ENCODE data around the gene FKBP14. TPM values are rescaled to one million over a fixed set of nuclear protein-coding genes. Genes with fewer than 3 reads are reported as not detected.
"Not testable (repeated sequence)": the region's sequence is repeated elsewhere in the genome, so short reads cannot be mapped to it uniquely, and the experiment has no call there.

Gene FKBP14
- total RNA-seq, 2 experiments from 2014 or later: 7.2 to 8.3 TPM

DNA sequence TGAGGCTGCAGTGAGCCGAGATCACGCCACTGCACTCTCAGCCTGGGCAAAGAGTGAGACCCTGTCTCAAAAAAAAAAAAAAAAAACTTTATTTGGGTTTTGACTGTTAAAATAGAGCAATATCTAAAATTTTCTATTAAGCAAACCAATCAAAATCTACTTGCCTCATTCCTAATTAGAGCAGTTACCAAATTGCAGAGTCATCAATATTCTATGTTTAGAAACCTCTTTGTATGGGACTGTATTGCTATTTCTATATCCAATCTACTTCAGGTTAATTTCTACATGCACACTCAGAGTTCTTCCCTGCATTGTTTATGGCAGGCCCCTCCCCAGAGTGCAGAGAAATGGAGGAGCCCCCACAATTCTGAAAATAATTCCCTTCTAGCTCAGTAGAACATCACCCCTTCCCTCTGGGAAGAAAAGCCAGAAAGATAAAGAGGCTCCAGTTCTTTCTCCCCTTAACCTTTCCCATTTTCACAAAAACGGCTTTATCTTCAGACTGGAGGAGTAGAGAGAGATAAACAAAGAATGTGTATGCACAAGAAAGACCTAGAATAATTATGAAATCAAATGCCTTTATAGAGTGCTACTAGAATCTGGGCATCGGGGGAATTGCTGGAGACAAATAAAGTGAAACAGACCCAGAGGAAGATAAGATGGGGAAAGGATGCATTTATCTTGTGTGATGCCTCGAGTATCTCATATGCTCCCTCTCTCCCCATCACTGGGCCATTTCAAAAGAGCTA, 54.8 kb downstream of the FKBP14 start:
- Mint-ChIP-seq H3K27me3 (peaks cover 4% of the 10 kb centered on the region), H3K36me3 (ENCODE audit: low read depth) (no peaks in the 10 kb centered on the region), H3K27ac (no peak overlapping the region), H3K4me3 (no peak overlapping the region), H3K9me3 (ENCODE audit: low read depth) (no peaks in the 10 kb centered on the region), H3K4me1 (peaks cover 13% of the 10 kb centered on the region)
- ATAC-seq: no peak
- no peak for DNase-seq
- intact Hi-C loops (cut with DNase I, micrococcal nuclease): no loop called here
- POLR2A ChIA-PET: no interaction called here
- CTCF ChIA-PET: interaction anchor here (0.6 kb wide), 2 partner anchors 112 to 133 kb away, joined by 3 read pairs; no protein-coding TSS in a partner anchor

DNA sequence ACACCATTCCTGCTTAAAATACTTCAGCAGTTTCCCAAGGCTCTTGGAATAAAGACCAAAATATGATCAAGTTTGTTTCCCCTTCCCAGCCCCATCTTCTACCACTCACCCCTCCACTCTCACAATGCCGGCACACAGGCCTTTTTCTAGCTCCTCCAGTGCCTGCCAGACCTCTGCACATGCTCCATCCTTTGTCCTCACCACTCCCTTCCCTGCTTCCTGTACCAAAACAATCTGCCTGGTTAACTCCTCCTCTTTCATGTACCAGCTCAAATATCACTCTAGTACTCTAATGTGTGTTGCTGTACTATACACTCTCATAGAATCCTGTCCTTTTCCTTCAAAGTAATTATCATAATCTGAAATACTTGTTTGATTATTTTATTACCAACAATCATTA, 56.3 kb downstream of the FKBP14 start:
- Mint-ChIP-seq H3K27ac (no peak overlapping the region), H3K4me3 (no peak overlapping the region), H3K4me1 (peaks cover 13% of the 10 kb centered on the region), H3K36me3 (ENCODE audit: low read depth) (no peaks in the 10 kb centered on the region), H3K27me3 (peaks cover 4% of the 10 kb centered on the region), H3K9me3 (ENCODE audit: low read depth) (no peaks in the 10 kb centered on the region)
- CTCF ChIA-PET: interaction anchor here (0.7 kb wide), 2 partner anchors 93 to 238 kb away, joined by 3 to 4 read pairs; no protein-coding TSS in a partner anchor
- DNase-seq (no peak), ATAC-seq (no peak)
- intact Hi-C loops (cut with DNase I, micrococcal nuclease): no loop called here
- POLR2A ChIA-PET: no interaction called here

DNA sequence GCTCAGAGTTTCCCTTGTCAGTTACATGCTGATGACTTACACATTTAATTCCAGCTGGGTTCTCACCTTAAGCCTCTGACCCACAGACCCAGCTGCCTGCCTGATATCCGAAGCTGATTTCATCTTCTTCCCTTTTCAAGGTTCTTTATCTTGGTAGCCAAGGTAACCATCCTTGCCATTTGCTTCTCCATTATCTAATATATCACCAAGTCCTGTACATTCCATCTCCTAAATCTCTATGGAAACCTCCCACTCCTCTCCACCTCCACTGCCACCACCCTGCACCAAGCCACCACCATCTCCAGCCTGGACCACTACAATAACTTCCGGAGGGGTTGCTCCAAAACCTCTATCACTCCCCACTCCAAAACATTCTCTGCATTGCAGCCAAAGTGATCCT, 56.8 kb downstream of the FKBP14 start:
- Mint-ChIP-seq H3K4me3 (no peak overlapping the region), H3K27ac (no peak overlapping the region)
- CTCF ChIA-PET: interaction anchor here (1.3 kb wide), 1 partner anchor 93 kb away, joined by 5 read pairs; no protein-coding TSS in a partner anchor

DNA sequence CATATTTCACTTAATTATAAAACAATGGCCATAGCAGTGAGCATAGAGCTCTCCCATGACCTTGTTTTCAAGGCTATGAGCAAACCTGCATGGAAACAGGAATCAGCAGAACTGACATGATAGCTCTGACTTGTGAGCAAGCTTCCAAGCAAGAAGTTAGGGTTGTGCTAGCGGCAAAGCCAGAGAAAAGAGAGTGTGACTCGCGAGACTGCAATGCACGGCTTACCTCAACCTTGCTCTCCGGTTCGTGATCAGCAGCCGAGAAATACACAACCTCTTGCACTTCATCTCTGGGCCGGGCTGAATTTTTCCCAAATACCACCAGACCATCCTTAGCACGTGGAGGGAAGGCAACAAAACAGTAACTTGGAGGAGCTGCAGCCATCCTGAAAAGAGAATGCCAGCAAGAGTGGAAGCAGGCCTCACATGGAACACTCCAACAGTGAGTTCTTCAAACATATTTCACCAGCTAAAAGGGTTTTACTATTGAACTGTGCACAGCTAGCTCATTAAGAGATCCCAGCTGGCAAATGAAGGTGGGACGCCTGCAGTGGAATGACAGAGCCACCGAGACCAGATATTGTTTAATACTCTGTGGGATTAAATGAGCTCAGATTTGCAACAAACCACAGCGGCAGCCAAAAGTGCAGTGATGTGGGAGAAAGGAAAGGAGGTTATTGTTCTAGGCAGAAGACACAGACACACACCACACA, 57.7 kb downstream of the FKBP14 start:
- no peak for ATAC-seq
- H3K36me3 Mint-ChIP-seq (ENCODE audit: low read depth): no peaks in the 10 kb centered on the region
- CTCF ChIA-PET: interaction anchor here (1.3 to 1.5 kb wide), 3 partner anchors 16 to 94 kb away, joined by 5 to 8 read pairs (median 6); no protein-coding TSS in a partner anchor
- no peak for DNase-seq
- no peaks in the 10 kb centered on the region for H3K9me3 Mint-ChIP-seq (ENCODE audit: low read depth)
- no peak overlapping the region for H3K4me3 Mint-ChIP-seq
- H3K4me1 Mint-ChIP-seq: peaks cover 13% of the 10 kb centered on the region
- H3K27me3 Mint-ChIP-seq: peaks cover 2% of the 10 kb centered on the region
- POLR2A ChIA-PET: no interaction called here
- no peak overlapping the region for H3K27ac Mint-ChIP-seq
- intact Hi-C loops (cut with DNase I, micrococcal nuclease): no loop called here

More for the DNA sequence above, 56.8 kb downstream of the FKBP14 start:
- intact Hi-C loops (cut with DNase I, micrococcal nuclease): no loop called here
- Mint-ChIP-seq H3K9me3 (ENCODE audit: low read depth) (no peaks in the 10 kb centered on the region), H3K27me3 (peaks cover 4% of the 10 kb centered on the region), H3K36me3 (ENCODE audit: low read depth) (no peaks in the 10 kb centered on the region), H3K4me1 (peaks cover 13% of the 10 kb centered on the region)
- no peak for ATAC-seq
- DNase-seq: no peak
- POLR2A ChIA-PET: no interaction called here

DNA sequence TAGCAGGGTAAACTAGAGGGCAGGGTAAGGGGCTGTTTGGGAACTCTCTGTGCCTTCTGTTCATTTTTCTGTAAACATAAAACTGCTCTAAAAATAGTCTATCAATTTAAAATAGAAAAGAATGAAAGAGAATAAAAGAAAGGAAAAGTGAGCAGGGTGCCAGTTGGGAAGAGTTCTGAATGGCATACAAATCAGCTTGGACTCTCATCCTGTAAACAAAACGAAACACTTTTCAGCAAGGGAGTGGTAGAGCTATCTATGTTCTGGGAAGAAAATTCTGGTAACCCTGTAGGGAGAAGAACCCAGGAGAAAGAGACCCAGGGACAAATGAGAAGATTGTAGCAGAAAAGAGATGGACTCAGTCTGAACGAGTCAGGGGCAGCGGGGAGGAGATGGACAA, 61.5 kb downstream of the FKBP14 start:
- ChIA-PET CTCF (no interaction called here), POLR2A (no interaction called here)
- H3K9me3 Mint-ChIP-seq (ENCODE audit: low read depth): no peaks in the 10 kb centered on the region

DNA sequence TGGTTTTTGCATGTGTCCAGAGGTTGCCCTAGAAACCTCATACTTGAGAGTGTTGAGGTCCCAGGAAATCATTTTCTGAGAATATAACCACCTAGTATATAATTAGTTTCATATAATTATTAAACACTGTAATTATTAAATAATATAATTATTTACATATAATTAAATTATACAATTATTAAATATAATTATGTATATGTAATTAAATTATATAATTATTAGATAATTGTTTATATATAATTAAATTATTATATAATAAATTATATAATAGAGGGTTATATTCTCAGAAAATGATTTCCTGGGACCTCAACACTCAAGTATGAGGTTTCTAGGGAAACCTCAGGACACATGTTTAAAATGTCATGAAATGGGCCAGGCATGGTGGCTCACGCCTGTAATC, 64.5 kb downstream of the FKBP14 start:
- H3K4me3 Mint-ChIP-seq: no peak overlapping the region
- no peak for ATAC-seq
- DNase-seq: no peak
- intact Hi-C loops (cut with DNase I, micrococcal nuclease): no loop called here
- H3K27ac Mint-ChIP-seq: no peak overlapping the region
- POLR2A ChIA-PET: no interaction called here
- H3K27me3 Mint-ChIP-seq: no peaks in the 10 kb centered on the region
- H3K9me3 Mint-ChIP-seq (ENCODE audit: low read depth): no peaks in the 10 kb centered on the region
- CTCF ChIA-PET: no interaction called here
- no peaks in the 10 kb centered on the region for H3K4me1 Mint-ChIP-seq
- no peaks in the 10 kb centered on the region for H3K36me3 Mint-ChIP-seq (ENCODE audit: low read depth)

More for the DNA sequence above, 61.5 kb downstream of the FKBP14 start:
- no peaks in the 10 kb centered on the region for H3K27me3 Mint-ChIP-seq
- H3K4me3 Mint-ChIP-seq: no peak overlapping the region
- intact Hi-C loops (cut with DNase I, micrococcal nuclease): no loop called here
- no peak for DNase-seq
- H3K27ac Mint-ChIP-seq: no peak overlapping the region
- no peak for ATAC-seq
- no peaks in the 10 kb centered on the region for H3K36me3 Mint-ChIP-seq (ENCODE audit: low read depth)
- peaks cover 10% of the 10 kb centered on the region for H3K4me1 Mint-ChIP-seq

DNA sequence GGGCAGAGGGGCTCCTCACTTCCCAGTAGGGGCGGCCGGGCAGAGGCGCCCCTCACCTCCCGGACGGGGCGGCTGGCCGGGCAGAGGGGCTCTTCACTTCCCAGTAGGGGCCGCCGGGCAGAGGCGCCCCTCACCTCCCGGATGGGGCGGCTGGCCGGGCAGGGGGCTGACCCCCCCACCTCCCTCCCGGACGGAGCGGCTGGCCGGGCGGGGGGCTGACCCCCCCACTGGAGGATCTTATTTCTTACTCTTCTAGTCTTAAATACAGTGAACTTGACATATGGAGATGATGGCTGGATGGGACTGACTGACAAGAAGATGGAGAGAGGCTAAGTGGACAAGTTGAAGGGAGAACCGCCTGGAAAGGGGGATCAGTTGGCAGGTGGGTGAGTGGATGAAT, 64.9 kb downstream of the FKBP14 start:
- H3K27ac Mint-ChIP-seq; H3K27me3 Mint-ChIP-seq; intact Hi-C loops (cut with DNase I, micrococcal nuclease); ATAC-seq; H3K4me3 Mint-ChIP-seq; H3K36me3 Mint-ChIP-seq (ENCODE audit: low read depth); CTCF ChIA-PET; H3K9me3 Mint-ChIP-seq (ENCODE audit: low read depth); DNase-seq; POLR2A ChIA-PET; H3K4me1 Mint-ChIP-seq: not testable (repeated sequence)

Other genes with a start within 250 kb of the FKBP14 start
- gene WIPF3, start 220.2 kb downstream of the FKBP14 start, total RNA-seq: not detected
- gene SCRN1, start 36.9 kb downstream of the FKBP14 start, total RNA-seq: 1 to 10 TPM; 3.8 to 4.4 TPM
- 10 to 100 TPM in 1 of 2 experiments, 1 to 10 TPM in 1; 9.0 to 11.1 TPM for gene PLEKHA8, start 1.7 kb upstream of the FKBP14 start, total RNA-seq
- 1 to 10 TPM; 4.2 TPM for gene MTURN, start 108.3 kb upstream of the FKBP14 start, total RNA-seq

Data from activated CD4-positive, alpha-beta T cell treated with anti-CD3 and anti-CD28 coated beads for 36 hours (primary cell).